ENCODE data around the gene SLC10A6.
A peak's percentile ranks its signal among the peaks of the same experiment; 100 is the strongest.

SLC10A6 gene

GRCh38 chr4:86833615-86834014 is 15.6 kb downstream of the SLC10A6 start:
- TF ChIP-seq CTCF (IDR thresholded peaks at IDR 0.05; ENCODE audit: low read depth, low read length, missing control alignments): no peak
- no peak for DNase-seq
- Histone ChIP-seq H3K4me3 (ENCODE audit: low read depth, low read length) (no peak overlapping the region), H3K36me3 (replicated peaks) (no peaks in the 10 kb centered on the region), H3K27ac (no peak overlapping the region), H3K27me3 (replicated peaks) (no peaks in the 10 kb centered on the region)
- in situ Hi-C loops (cut with HindIII; ENCODE audit: low pct_ligation_motif_present, low sequenced_read_pairs): no loop called here

- Histone ChIP-seq H3K36me3 (replicated peaks) (no peaks in the 10 kb centered on the region), H3K4me3 (ENCODE audit: low read depth, low read length) (no peak overlapping the region), H3K27me3 (replicated peaks) (no peaks in the 10 kb centered on the region), H3K27ac (peak overlapping the region; percentile 30)
- in situ Hi-C loops (cut with HindIII; ENCODE audit: low pct_ligation_motif_present, low sequenced_read_pairs): no loop called here
- TF ChIP-seq CTCF (IDR thresholded peaks at IDR 0.05; ENCODE audit: low read depth, low read length, missing control alignments): no peak
- DNase-seq: peak; percentile 86
Observed at GRCh38 chr4:86831262-86832130, 17.7 kb downstream of the SLC10A6 start.

- Histone ChIP-seq H3K4me3 (ENCODE audit: low read depth, low read length) (no peak overlapping the region), H3K27me3 (replicated peaks) (no peaks in the 10 kb centered on the region), H3K36me3 (replicated peaks) (no peaks in the 10 kb centered on the region), H3K27ac (no peak overlapping the region)
- DNase-seq: no peak
- no peak for TF ChIP-seq CTCF (IDR thresholded peaks at IDR 0.05; ENCODE audit: low read depth, low read length, missing control alignments)
- in situ Hi-C loops (cut with HindIII; ENCODE audit: low pct_ligation_motif_present, low sequenced_read_pairs): no loop called here
Observed at GRCh38 chr4:86825511-86825910, 23.7 kb downstream of the SLC10A6 start.

GRCh38 chr4:86822136-86822535 is 27.0 kb downstream of the SLC10A6 start:
- H3K27me3 ChIP-seq (replicated peaks): no peaks in the 10 kb centered on the region
- H3K27ac ChIP-seq: no peak overlapping the region
- in situ Hi-C loops (cut with HindIII; ENCODE audit: low pct_ligation_motif_present, low sequenced_read_pairs): no loop called here
- H3K36me3 ChIP-seq (replicated peaks): no peaks in the 10 kb centered on the region
- DNase-seq: no peak
- TF ChIP-seq CTCF (IDR thresholded peaks at IDR 0.05; ENCODE audit: low read depth, low read length, missing control alignments): no peak
- no peak overlapping the region for H3K4me3 ChIP-seq (ENCODE audit: low read depth, low read length)

GRCh38 chr4:86821151-86821550 is 28.0 kb downstream of the SLC10A6 start:
- in situ Hi-C loops (cut with HindIII; ENCODE audit: low pct_ligation_motif_present, low sequenced_read_pairs): no loop called here

More at GRCh38 chr4:86821151-86821550, 28.0 kb downstream of the SLC10A6 start:
- no peaks in the 10 kb centered on the region for H3K27me3 ChIP-seq (replicated peaks)
- no peak for TF ChIP-seq CTCF (IDR thresholded peaks at IDR 0.05; ENCODE audit: low read depth, low read length, missing control alignments)
- H3K27ac ChIP-seq: no peak overlapping the region
- no peak overlapping the region for H3K4me3 ChIP-seq (ENCODE audit: low read depth, low read length)
- no peak for DNase-seq
- no peaks in the 10 kb centered on the region for H3K36me3 ChIP-seq (replicated peaks)
